ENCODE results near the gene NVL. TPM values are rescaled to one million over a fixed set of nuclear protein-coding genes. Genes with fewer than 3 reads are reported as not detected.

NVL gene
- total and polyA plus RNA-seq, 3 donors from 2014 or later = 21.7 to 38.7 (median 31.0) TPM

GRCh38 chr1:224237119-224237881, 92.7 kb downstream of the NVL start:
- H3K27me3 ChIP-seq = no peaks in the 10 kb centered on the region
- no peak for TF ChIP-seq POLR2A (IDR thresholded peaks at IDR 0.05)
- no peak for TF ChIP-seq CTCF (IDR thresholded peaks at IDR 0.05)
- H3K4me1 ChIP-seq = no peaks in the 10 kb centered on the region
- H3K36me3 ChIP-seq (ENCODE audit: low read depth, missing control alignments) = no peaks in the 10 kb centered on the region
- H3K4me3 ChIP-seq = no peak overlapping the region
- no peak overlapping the region for H3K27ac ChIP-seq
- intact Hi-C loops (cut with DNase I; ENCODE audit: low total_unique reads) = no loop called here
- H3K9me3 ChIP-seq = no peaks in the 10 kb centered on the region
- 89 to 90% methylated on average over 11 of the region's 11 CpGs for WGBS, 2 donors
- DNase-seq = no peak

GRCh38 chr1:224235813-224236493, 94.0 kb downstream of the NVL start:
- intact Hi-C loops (cut with DNase I; ENCODE audit: low total_unique reads) = no loop called here
- H3K27me3 ChIP-seq = no peaks in the 10 kb centered on the region
- WGBS, 2 donors = 77 to 81% methylated on average over 2 of the region's 2 CpGs

GRCh38 chr1:224234017-224234416, 96.0 kb downstream of the NVL start:
- Histone ChIP-seq H3K9me3 (no peaks in the 10 kb centered on the region), H3K36me3 (ENCODE audit: low read depth, missing control alignments) (no peaks in the 10 kb centered on the region), H3K27me3 (no peaks in the 10 kb centered on the region), H3K27ac (no peak overlapping the region), H3K4me1 (no peaks in the 10 kb centered on the region), H3K4me3 (no peak overlapping the region)
- no peak for DNase-seq
- intact Hi-C loops (cut with DNase I; ENCODE audit: low total_unique reads) = no loop called here
- no peak for TF ChIP-seq CTCF (IDR thresholded peaks at IDR 0.05)
- TF ChIP-seq POLR2A (IDR thresholded peaks at IDR 0.05) = no peak

More at GRCh38 chr1:224235813-224236493, 94.0 kb downstream of the NVL start:
- Histone ChIP-seq H3K36me3 (ENCODE audit: low read depth, missing control alignments) (no peaks in the 10 kb centered on the region), H3K4me3 (no peak overlapping the region), H3K27ac (no peak overlapping the region), H3K9me3 (no peaks in the 10 kb centered on the region), H3K4me1 (no peaks in the 10 kb centered on the region)
- TF ChIP-seq POLR2A (IDR thresholded peaks at IDR 0.05) (no peak), CTCF (IDR thresholded peaks at IDR 0.05) (no peak)
- no peak for DNase-seq

GRCh38 chr1:224226849-224227502, 103.0 kb downstream of the NVL start:
- no peak for DNase-seq
- Histone ChIP-seq H3K4me3 (no peak overlapping the region), H3K27ac (no peak overlapping the region), H3K4me1 (no peaks in the 10 kb centered on the region), H3K36me3 (ENCODE audit: low read depth, missing control alignments) (no peaks in the 10 kb centered on the region), H3K9me3 (no peaks in the 10 kb centered on the region), H3K27me3 (no peaks in the 10 kb centered on the region)
- TF ChIP-seq CTCF (IDR thresholded peaks at IDR 0.05) (no peak), POLR2A (IDR thresholded peaks at IDR 0.05) (no peak)
- intact Hi-C loops (cut with DNase I; ENCODE audit: low total_unique reads) = no loop called here
- 72 to 79% methylated on average over 6 of the region's 6 CpGs for WGBS, 2 donors

Measured in testis (tissue), 3 donors.